ENCODE measurements around the gene SLC35E4.
A peak's percentile ranks its signal among the peaks of the same experiment; 100 is the strongest.

- TF ChIP-seq USF2 (IDR thresholded peaks at IDR 0.05; ENCODE audit: borderline replicate concordance, low read depth, low read length) (peak; percentile 62), RAD21 (IDR thresholded peaks at IDR 0.05; ENCODE audit: low read length) (no peak), JUND (IDR thresholded peaks at IDR 0.05) (no peak), MXI1 (IDR thresholded peaks at IDR 0.05; ENCODE audit: low read depth, low read length) (peak; percentile 99), CTCF (IDR thresholded peaks at IDR 0.05) (no peak), REST (IDR thresholded peaks at IDR 0.05; ENCODE audit: low read depth, low read length) (no peak), TAF1 (IDR thresholded peaks at IDR 0.05; ENCODE audit: borderline replicate concordance, low read depth, low read length) (peak; percentile 62; the same call in 1 of the 2 replicates), YY1 (IDR thresholded peaks at IDR 0.05; ENCODE audit: low read depth) (no peak)
Measured at GRCh38 chr22:30591588-30592359, 43.8 kb upstream of the SLC35E4 start, which contains the start of gene PES1.
